GM23338 (cell line): ENCODE data around the gene ARL8B. TPM values are rescaled to one million over a fixed set of nuclear protein-coding genes. Genes with fewer than 3 reads are reported as not detected.

Source experiments
- ATAC-seq: fragments of 200-7000 bp; cut with Tn5 transposase; 3 replicates; pipeline ENCODE4 v1.9.1; 2020
- DNase-seq: peaks from one replicate; pipeline ENCODE4 v3.0.0-alpha.2; 2015; ENCODE audit warnings: low spot score
- H2AFZ ChIP-seq: fragments of 200-600 bp; sonication (generic); 2 replicates; pipeline ENCODE4 v1.8.0; 2016; ENCODE audit warnings: antibody characterized with exemption, mild to moderate bottlenecking, moderate library complexity
- H3F3A ChIP-seq: fragments of 200-600 bp; sonication (generic); replicated peaks from 2 replicates; pipeline ENCODE4 v1.8.0; 2017; ENCODE audit warnings: antibody characterized with exemption, mixed run types, low read depth
- H3K27ac ChIP-seq: fragments of 200-600 bp; sonication (generic); 2 replicates; pipeline ENCODE4 v1.6.1; 2016; ENCODE audit warnings: low read depth
- H3K27me3 ChIP-seq: fragments of 200-600 bp; sonication (generic); 2 replicates; pipeline ENCODE4 v1.8.0; 2016; ENCODE audit warnings: mild to moderate bottlenecking, mixed run types, moderate library complexity; ENCODE audit not compliant: insufficient read depth
- H3K36me3 ChIP-seq: fragments of 200-600 bp; sonication (generic); 2 replicates; pipeline ENCODE4 v1.8.0; 2016; ENCODE audit warnings: mild to moderate bottlenecking; ENCODE audit not compliant: insufficient read depth
- H3K4me1 ChIP-seq: fragments of 200-600 bp; sonication (generic); 2 replicates; pipeline ENCODE4 v1.8.0; 2016; ENCODE audit warnings: mild to moderate bottlenecking, moderate library complexity; ENCODE audit not compliant: insufficient read depth
- H3K4me2 ChIP-seq: fragments of 200-600 bp; sonication (generic); 2 replicates; pipeline ENCODE4 v1.7.1; 2017; ENCODE audit warnings: mixed run types
- H3K4me3 ChIP-seq: fragments of 200-600 bp; sonication (generic); 2 replicates; pipeline ENCODE4 v1.6.1; 2016; ENCODE audit warnings: mixed run types
- H3K79me2 ChIP-seq: fragments of 200-600 bp; sonication (generic); replicated peaks from 2 replicates; pipeline ENCODE4 v1.8.0; 2017; ENCODE audit warnings: mild to moderate bottlenecking; ENCODE audit not compliant: insufficient read depth
- H3K9me2 ChIP-seq: fragments of 200-600 bp; sonication (generic); 2 replicates; pipeline ENCODE4 v1.8.0; 2017; ENCODE audit not compliant: insufficient read depth
- H4K20me1 ChIP-seq: fragments of 200-600 bp; sonication (generic); replicated peaks from 2 replicates; pipeline ENCODE4 v1.8.0; 2017; ENCODE audit warnings: mild to moderate bottlenecking; ENCODE audit not compliant: insufficient read depth
- H3K27ac Mint-ChIP-seq: 2 replicates; pipeline ENCODE4 v1.8.0; 2020; ENCODE audit warnings: inconsistent platforms, mild to moderate bottlenecking, moderate library complexity, mixed read lengths
- H3K27me3 Mint-ChIP-seq: 3 replicates; pipeline ENCODE4 v1.8.0; 2022; ENCODE audit warnings: low read depth, mild to moderate bottlenecking, moderate library complexity, mixed read lengths, inconsistent platforms; ENCODE audit not compliant: insufficient read depth, poor library complexity
- H3K36me3 Mint-ChIP-seq: 3 replicates; pipeline ENCODE4 v1.8.0; 2021; ENCODE audit warnings: low read depth, mild to moderate bottlenecking, inconsistent platforms, moderate library complexity, mixed read lengths
- H3K4me1 Mint-ChIP-seq: 3 replicates; pipeline ENCODE4 v1.8.0; 2020; ENCODE audit warnings: mild to moderate bottlenecking, inconsistent platforms, mixed read lengths
- H3K4me3 Mint-ChIP-seq: 3 replicates; pipeline ENCODE4 v1.8.0; 2021; ENCODE audit warnings: moderate library complexity, mild to moderate bottlenecking, inconsistent platforms, mixed read lengths
- H3K9me3 Mint-ChIP-seq: 3 replicates; pipeline ENCODE4 v1.8.0; 2020; ENCODE audit warnings: moderate library complexity, mild to moderate bottlenecking, inconsistent platforms, mixed read lengths
- CREB1 ChIP-seq: fragments of 250-450 bp; sonication (Bioruptor Pico); IDR thresholded peaks from 2 replicates; pipeline ENCODE4 v1.5.0; 2020; ENCODE audit warnings: low read depth, mild to moderate bottlenecking, moderate library complexity
- JUNB ChIP-seq: IDR thresholded peaks from one replicate; pipeline ENCODE4 v1.6.1; 2016; ENCODE audit warnings: antibody characterized with exemption; ENCODE audit not compliant: unreplicated experiment
- STAT1 ChIP-seq: IDR thresholded peaks from one replicate; pipeline ENCODE4 v1.6.1; 2016; ENCODE audit warnings: antibody characterized with exemption; ENCODE audit not compliant: unreplicated experiment
- ZNF114 ChIP-seq: fragments of 250-450 bp; sonication (Bioruptor Pico); IDR thresholded peaks from 2 replicates; pipeline ENCODE4 v1.5.0; 2020; ENCODE audit warnings: mild to moderate bottlenecking, moderate library complexity
- ZNF331 ChIP-seq: fragments of 250-450 bp; sonication (Bioruptor Pico); IDR thresholded peaks from 2 replicates; pipeline ENCODE4 v1.5.0; 2020; ENCODE audit warnings: low read depth, mild to moderate bottlenecking, moderate library complexity
- polyA plus RNA-seq: library from polyadenylated mRNA; unstranded; fragments of >200 nt; fragmentation: Nextera tagmentation; extraction: Ambion mirVana; gene quantifications from 2 replicates; pipeline ENCODE4 v1.2.1, GENCODE V29; 2016
- total RNA-seq: library from RNA; depleted of rRNA; stranded (reverse); fragments of >200 nt; shearing (Covaris generic); gene quantifications from 2 replicates; pipeline ENCODE4 v1.2.3, GENCODE V29; 2014
- TF ChIP-seq, protein P1 (sequence below), 2 experiments: fragments of 200-600 bp in 1 of 2; sonication (generic) in 1 of 2; conservative IDR thresholded peaks; 2 replicates each; pipeline versions ENCODE4 v1.5.1 to v1.6.1; 2016 to 2017; ENCODE audit warnings: antibody characterized with exemption in 2 of 2, low read depth in 2 of 2, mild to moderate bottlenecking in 2 of 2, moderate library complexity in 1 of 2
- TF ChIP-seq, protein P2 (sequence below): fragments of 250-450 bp; sonication (Bioruptor Pico); IDR thresholded peaks from 2 replicates; pipeline ENCODE4 v1.5.0; 2020; ENCODE audit warnings: mild to moderate bottlenecking, moderate library complexity
- TF ChIP-seq, protein P3 (sequence below): IDR thresholded peaks from 2 replicates; pipeline ENCODE4 v1.6.1; 2016; ENCODE audit warnings: antibody characterized with exemption

ARL8B gene
- total and polyA plus RNA-seq, 2 experiments from 2014 or later, result 25.5 to 40.8 TPM

DNA sequence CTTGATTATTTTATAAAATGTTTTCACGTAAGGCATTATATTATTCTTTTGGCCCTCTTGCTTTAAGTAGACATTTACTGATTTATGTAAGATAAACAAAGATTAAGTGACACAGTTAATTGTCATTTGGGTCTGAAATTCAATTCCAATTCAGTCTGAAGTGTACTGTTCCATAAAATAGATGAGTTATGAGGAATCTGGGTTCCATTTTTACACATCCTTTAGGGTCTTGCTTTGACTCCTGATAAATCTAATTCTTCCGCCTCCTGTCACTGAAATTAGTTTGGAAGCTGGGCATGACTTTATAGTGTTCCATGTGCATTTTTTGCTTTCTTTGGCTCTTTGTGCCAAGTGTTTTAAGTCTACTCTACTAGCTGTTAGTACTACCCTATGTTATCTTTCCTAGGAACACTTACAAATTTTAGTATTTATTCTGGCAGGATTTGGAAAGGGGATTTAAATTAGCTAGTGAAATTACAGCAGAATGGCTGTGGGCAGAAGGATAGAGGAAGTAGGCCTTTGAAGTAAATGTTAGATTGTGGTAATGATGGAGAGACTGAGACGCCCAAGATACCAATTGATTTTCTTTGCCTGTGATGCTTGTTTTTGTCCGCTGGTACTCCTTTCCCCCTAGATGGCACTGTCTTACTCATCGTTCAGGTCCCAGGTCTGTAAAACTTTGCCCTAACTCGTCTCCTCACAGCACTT lies 14.3 kb downstream of the ARL8B start:
- no peaks in the 10 kb centered on the region for H3K27me3 ChIP-seq
- 0 out of 2 replicates have a peak, but pooled peaks cover 13% of the 10 kb centered on the region for H4K20me1 ChIP-seq
- peaks cover 100% of the 10 kb centered on the region for H3K79me2 ChIP-seq
- Mint-ChIP-seq H3K36me3 (peaks cover 5% of the 10 kb centered on the region; the same call in 2 of the 3 replicates), H3K9me3 (no peaks in the 10 kb centered on the region; the same call in 2 of the 3 replicates), H3K4me1 (peaks cover 44% of the 10 kb centered on the region), H3K27me3 (no peaks in the 10 kb centered on the region), H3K4me3 (no peak overlapping the region), H3K27ac (no peak overlapping the region)
- H2AFZ ChIP-seq, result no peak overlapping the region
- peak; percentile 70 for ATAC-seq
- no peak overlapping the region for H3K27ac ChIP-seq
- DNase-seq, result peak; percentile 64
- TF ChIP-seq CREB1 (CRISPR knock-in tag), result no peak
- TF ChIP-seq, protein P1, sequence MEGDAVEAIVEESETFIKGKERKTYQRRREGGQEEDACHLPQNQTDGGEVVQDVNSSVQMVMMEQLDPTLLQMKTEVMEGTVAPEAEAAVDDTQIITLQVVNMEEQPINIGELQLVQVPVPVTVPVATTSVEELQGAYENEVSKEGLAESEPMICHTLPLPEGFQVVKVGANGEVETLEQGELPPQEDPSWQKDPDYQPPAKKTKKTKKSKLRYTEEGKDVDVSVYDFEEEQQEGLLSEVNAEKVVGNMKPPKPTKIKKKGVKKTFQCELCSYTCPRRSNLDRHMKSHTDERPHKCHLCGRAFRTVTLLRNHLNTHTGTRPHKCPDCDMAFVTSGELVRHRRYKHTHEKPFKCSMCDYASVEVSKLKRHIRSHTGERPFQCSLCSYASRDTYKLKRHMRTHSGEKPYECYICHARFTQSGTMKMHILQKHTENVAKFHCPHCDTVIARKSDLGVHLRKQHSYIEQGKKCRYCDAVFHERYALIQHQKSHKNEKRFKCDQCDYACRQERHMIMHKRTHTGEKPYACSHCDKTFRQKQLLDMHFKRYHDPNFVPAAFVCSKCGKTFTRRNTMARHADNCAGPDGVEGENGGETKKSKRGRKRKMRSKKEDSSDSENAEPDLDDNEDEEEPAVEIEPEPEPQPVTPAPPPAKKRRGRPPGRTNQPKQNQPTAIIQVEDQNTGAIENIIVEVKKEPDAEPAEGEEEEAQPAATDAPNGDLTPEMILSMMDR (conservative IDR thresholded peaks at IDR 0.05; ENCODE audit: low read depth in 2 of 2), result peak; percentile 64 to 72
- H3K9me2 ChIP-seq, result no peaks in the 10 kb centered on the region
- H3K36me3 ChIP-seq, result no peaks in the 10 kb centered on the region
- peaks cover 32% of the 10 kb centered on the region for H3K4me1 ChIP-seq
- no peak overlapping the region for H3K4me2 ChIP-seq
- no peaks in the 10 kb centered on the region for H3F3A ChIP-seq
- no peak overlapping the region for H3K4me3 ChIP-seq

DNA sequence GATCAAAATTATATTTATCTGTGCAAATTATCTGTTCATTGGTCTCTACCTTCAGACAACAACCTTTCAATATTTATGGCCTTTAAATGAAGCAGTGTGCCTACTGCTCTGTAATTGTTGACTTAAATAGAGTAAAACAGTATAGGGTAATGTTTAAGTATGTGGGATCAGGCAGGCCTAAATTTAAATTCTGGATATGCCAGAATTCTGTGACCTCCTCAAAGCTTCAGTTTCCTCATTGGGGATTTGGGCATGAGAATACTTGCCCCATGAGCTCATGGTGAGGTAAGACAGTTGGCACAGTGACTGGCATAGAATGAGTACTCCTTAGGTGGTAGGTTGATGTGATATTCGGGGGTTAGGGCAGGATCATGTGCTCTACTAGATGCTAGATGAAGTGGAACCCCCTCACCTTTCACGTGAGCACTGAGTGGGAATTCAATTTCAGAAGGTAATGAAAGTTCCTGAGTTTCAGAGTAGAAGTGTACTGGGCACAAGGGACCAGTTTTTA lies 14.9 kb downstream of the ARL8B start:
- H4K20me1 ChIP-seq, result 0 out of 2 replicates have a peak, but pooled peaks cover 11% of the 10 kb centered on the region
- Mint-ChIP-seq H3K4me1 (peaks cover 44% of the 10 kb centered on the region), H3K9me3 (peaks cover 3% of the 10 kb centered on the region; the same call in 2 of the 3 replicates), H3K27ac (no peak overlapping the region), H3K27me3 (no peaks in the 10 kb centered on the region), H3K4me3 (no peak overlapping the region), H3K36me3 (peaks cover 11% of the 10 kb centered on the region)
- ATAC-seq (no peak), DNase-seq (no peak)
- H3K79me2 ChIP-seq, result peaks cover 100% of the 10 kb centered on the region
- no peaks in the 10 kb centered on the region for H3K9me2 ChIP-seq
- H3K4me2 ChIP-seq, result no peak overlapping the region
- H3K4me1 ChIP-seq, result peaks cover 32% of the 10 kb centered on the region
- no peaks in the 10 kb centered on the region for H3K27me3 ChIP-seq
- H3F3A ChIP-seq, result no peaks in the 10 kb centered on the region
- no peak overlapping the region for H3K27ac ChIP-seq
- H3K4me3 ChIP-seq, result no peak overlapping the region
- no peaks in the 10 kb centered on the region for H3K36me3 ChIP-seq
- no peak overlapping the region for H2AFZ ChIP-seq
- TF ChIP-seq CREB1 (CRISPR knock-in tag), result no peak
- TF ChIP-seq ZNF331 (CRISPR knock-in tag), result no peak
- TF ChIP-seq, protein P2, sequence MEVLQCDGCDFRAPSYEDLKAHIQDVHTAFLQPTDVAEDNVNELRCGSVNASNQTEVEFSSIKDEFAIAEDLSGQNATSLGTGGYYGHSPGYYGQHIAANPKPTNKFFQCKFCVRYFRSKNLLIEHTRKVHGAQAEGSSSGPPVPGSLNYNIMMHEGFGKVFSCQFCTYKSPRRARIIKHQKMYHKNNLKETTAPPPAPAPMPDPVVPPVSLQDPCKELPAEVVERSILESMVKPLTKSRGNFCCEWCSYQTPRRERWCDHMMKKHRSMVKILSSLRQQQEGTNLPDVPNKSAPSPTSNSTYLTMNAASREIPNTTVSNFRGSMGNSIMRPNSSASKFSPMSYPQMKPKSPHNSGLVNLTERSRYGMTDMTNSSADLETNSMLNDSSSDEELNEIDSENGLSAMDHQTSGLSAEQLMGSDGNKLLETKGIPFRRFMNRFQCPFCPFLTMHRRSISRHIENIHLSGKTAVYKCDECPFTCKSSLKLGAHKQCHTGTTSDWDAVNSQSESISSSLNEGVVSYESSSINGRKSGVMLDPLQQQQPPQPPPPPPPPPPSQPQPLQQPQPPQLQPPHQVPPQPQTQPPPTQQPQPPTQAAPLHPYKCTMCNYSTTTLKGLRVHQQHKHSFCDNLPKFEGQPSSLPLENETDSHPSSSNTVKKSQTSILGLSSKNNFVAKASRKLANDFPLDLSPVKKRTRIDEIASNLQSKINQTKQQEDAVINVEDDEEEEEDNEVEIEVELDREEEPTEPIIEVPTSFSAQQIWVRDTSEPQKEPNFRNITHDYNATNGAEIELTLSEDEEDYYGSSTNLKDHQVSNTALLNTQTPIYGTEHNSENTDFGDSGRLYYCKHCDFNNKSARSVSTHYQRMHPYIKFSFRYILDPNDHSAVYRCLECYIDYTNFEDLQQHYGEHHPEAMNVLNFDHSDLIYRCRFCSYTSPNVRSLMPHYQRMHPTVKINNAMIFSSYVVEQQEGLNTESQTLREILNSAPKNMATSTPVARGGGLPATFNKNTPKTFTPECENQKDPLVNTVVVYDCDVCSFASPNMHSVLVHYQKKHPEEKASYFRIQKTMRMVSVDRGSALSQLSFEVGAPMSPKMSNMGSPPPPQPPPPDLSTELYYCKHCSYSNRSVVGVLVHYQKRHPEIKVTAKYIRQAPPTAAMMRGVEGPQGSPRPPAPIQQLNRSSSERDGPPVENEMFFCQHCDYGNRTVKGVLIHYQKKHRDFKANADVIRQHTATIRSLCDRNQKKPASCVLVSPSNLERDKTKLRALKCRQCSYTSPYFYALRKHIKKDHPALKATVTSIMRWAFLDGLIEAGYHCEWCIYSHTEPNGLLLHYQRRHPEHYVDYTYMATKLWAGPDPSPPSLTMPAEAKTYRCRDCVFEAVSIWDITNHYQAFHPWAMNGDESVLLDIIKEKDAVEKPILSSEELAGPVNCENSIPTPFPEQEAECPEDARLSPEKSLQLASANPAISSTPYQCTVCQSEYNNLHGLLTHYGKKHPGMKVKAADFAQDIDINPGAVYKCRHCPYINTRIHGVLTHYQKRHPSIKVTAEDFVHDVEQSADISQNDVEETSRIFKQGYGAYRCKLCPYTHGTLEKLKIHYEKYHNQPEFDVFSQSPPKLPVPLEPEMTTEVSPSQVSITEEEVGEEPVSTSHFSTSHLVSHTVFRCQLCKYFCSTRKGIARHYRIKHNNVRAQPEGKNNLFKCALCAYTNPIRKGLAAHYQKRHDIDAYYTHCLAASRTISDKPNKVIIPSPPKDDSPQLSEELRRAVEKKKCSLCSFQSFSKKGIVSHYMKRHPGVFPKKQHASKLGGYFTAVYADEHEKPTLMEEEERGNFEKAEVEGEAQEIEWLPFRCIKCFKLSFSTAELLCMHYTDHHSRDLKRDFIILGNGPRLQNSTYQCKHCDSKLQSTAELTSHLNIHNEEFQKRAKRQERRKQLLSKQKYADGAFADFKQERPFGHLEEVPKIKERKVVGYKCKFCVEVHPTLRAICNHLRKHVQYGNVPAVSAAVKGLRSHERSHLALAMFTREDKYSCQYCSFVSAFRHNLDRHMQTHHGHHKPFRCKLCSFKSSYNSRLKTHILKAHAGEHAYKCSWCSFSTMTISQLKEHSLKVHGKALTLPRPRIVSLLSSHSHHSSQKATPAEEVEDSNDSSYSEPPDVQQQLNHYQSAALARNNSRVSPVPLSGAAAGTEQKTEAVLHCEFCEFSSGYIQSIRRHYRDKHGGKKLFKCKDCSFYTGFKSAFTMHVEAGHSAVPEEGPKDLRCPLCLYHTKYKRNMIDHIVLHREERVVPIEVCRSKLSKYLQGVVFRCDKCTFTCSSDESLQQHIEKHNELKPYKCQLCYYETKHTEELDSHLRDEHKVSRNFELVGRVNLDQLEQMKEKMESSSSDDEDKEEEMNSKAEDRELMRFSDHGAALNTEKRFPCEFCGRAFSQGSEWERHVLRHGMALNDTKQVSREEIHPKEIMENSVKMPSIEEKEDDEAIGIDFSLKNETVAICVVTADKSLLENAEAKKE (CRISPR knock-in tag), result no peak
- no peak for TF ChIP-seq STAT1
- TF ChIP-seq, protein P3, sequence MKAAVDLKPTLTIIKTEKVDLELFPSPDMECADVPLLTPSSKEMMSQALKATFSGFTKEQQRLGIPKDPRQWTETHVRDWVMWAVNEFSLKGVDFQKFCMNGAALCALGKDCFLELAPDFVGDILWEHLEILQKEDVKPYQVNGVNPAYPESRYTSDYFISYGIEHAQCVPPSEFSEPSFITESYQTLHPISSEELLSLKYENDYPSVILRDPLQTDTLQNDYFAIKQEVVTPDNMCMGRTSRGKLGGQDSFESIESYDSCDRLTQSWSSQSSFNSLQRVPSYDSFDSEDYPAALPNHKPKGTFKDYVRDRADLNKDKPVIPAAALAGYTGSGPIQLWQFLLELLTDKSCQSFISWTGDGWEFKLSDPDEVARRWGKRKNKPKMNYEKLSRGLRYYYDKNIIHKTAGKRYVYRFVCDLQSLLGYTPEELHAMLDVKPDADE, result no peak
- no peak for TF ChIP-seq JUNB
- no peak for TF ChIP-seq ZNF114 (CRISPR knock-in tag)
